OCI-LY1 (cell line): ENCODE results near the gene SLC25A13.

ENCODE experiments used
- CTCF ChIP-seq: fragments of 200-600 bp; sonication (generic), shearing (Covaris generic); IDR thresholded peaks from 2 replicates; pipeline ENCODE4 v1.5.1; 2017; ENCODE audit warnings: mild to moderate bottlenecking, antibody characterized with exemption, low read length, moderate library complexity, mixed read lengths
- EZH2 ChIP-seq: fragments of 200-600 bp; sonication (generic), shearing (Covaris generic); IDR thresholded peaks from 2 replicates; pipeline ENCODE4 v1.8.0; 2017; ENCODE audit warnings: borderline replicate concordance, mixed run types, mild to moderate bottlenecking, antibody characterized with exemption, low read length, moderate library complexity, mixed read lengths

DNA sequence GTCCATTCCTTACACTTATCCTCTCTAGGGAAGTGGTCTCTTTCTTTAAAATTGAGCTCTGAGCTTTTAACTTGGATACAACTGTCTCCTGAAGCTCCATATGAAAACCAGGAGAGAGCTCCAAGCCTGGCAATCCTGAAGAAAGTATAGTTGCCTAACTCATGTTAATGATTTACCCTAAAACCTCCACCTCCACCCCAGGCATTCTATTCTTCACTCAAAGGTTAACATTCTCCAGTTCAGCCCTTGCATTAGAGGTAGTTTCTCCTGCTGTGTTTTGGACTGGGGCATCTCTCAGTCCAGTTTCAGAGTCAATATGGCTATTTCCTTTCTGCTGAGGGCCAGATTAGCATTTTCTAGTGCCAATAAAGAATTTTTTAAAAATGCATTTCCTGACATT lies 195.5 kb downstream of the SLC25A13 start:
- TF ChIP-seq CTCF (no peak), EZH2 (no peak)
